ENCODE data around the gene ELOVL2.

DNA sequence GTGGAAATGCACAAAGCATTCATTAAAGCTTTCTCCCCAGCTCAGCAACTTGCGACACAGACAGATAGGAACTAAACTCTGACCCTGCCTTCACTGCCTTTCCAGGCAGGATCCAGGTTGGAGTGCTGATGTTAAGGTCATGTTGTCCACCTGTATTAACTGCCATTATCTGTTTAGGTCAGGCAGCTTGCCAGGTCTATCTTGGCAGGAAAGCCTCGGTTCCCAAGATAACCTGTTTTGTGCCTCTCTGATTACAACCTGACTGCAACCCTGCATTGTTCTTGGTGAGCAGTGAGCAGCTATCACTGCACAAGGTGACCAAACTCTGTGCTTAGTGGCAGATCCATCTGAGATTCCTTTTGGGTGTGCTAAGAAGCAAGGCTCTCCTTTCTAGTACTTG lies 23.2 kb upstream of the ELOVL2 start:
- TF ChIP-seq, protein P1, sequence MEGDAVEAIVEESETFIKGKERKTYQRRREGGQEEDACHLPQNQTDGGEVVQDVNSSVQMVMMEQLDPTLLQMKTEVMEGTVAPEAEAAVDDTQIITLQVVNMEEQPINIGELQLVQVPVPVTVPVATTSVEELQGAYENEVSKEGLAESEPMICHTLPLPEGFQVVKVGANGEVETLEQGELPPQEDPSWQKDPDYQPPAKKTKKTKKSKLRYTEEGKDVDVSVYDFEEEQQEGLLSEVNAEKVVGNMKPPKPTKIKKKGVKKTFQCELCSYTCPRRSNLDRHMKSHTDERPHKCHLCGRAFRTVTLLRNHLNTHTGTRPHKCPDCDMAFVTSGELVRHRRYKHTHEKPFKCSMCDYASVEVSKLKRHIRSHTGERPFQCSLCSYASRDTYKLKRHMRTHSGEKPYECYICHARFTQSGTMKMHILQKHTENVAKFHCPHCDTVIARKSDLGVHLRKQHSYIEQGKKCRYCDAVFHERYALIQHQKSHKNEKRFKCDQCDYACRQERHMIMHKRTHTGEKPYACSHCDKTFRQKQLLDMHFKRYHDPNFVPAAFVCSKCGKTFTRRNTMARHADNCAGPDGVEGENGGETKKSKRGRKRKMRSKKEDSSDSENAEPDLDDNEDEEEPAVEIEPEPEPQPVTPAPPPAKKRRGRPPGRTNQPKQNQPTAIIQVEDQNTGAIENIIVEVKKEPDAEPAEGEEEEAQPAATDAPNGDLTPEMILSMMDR (conservative IDR thresholded peaks at IDR 0.05; ENCODE audit: low read length): no peak
- no peak for TF ChIP-seq EZH2phosphoT487 (IDR thresholded peaks at IDR 0.05; ENCODE audit: borderline replicate concordance, low read depth, low read length)

Data from OCI-LY7 (cell line).